Measurements from ENCODE around the gene AATK. TPM values are rescaled to one million over a fixed set of nuclear protein-coding genes. Genes with fewer than 3 reads are reported as not detected.
"Not testable (repeated sequence)": the region's sequence is repeated elsewhere in the genome, so short reads cannot be mapped to it uniquely, and the experiment has no call there.

The AATK gene
- total RNA-seq, 1 experiment from 2014 or later, result 1.1 TPM

GRCh38 chr17:81081222-81082176, 84.5 kb downstream of the AATK start:
- intact Hi-C loops (cut with micrococcal nuclease), result no loop called here
- Histone ChIP-seq H3K79me2 (ENCODE audit: low read length) (no peaks in the 10 kb centered on the region), H4K20me1 (ENCODE audit: low read length) (no peaks in the 10 kb centered on the region), H3F3A (ENCODE audit: low read length, unreplicated experiment) (no peaks in the 10 kb centered on the region), H3K4me1 (ENCODE audit: insufficient read depth, low read length) (no peaks in the 10 kb centered on the region), H3K9me2 (replicated peaks; ENCODE audit: low read length) (no peaks in the 10 kb centered on the region), H2AFZ (ENCODE audit: low read length) (no peak overlapping the region), H3K27me3 (ENCODE audit: low read length) (no peaks in the 10 kb centered on the region), H3K27ac (ENCODE audit: low read length) (no peak overlapping the region), H3K9me3 (ENCODE audit: low read length) (no peaks in the 10 kb centered on the region), H3K36me3 (ENCODE audit: low read depth, low read length) (peaks cover under 1% of the 10 kb centered on the region; the same call in 1 of the 2 replicates), H3K9ac (ENCODE audit: low read length) (no peak overlapping the region), H3K4me3 (ENCODE audit: low read length) (no peak overlapping the region), H3K4me2 (ENCODE audit: low read length) (no peak overlapping the region)
- TF ChIP-seq EZH2 (IDR thresholded peaks at IDR 0.05; ENCODE audit: low read length, unreplicated experiment), result no peak
- no peak for TF ChIP-seq EZH2phosphoT487 (IDR thresholded peaks at IDR 0.05; ENCODE audit: borderline replicate concordance, low read length)
- TF ChIP-seq, protein P1, sequence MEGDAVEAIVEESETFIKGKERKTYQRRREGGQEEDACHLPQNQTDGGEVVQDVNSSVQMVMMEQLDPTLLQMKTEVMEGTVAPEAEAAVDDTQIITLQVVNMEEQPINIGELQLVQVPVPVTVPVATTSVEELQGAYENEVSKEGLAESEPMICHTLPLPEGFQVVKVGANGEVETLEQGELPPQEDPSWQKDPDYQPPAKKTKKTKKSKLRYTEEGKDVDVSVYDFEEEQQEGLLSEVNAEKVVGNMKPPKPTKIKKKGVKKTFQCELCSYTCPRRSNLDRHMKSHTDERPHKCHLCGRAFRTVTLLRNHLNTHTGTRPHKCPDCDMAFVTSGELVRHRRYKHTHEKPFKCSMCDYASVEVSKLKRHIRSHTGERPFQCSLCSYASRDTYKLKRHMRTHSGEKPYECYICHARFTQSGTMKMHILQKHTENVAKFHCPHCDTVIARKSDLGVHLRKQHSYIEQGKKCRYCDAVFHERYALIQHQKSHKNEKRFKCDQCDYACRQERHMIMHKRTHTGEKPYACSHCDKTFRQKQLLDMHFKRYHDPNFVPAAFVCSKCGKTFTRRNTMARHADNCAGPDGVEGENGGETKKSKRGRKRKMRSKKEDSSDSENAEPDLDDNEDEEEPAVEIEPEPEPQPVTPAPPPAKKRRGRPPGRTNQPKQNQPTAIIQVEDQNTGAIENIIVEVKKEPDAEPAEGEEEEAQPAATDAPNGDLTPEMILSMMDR (conservative IDR thresholded peaks at IDR 0.05; ENCODE audit: low read depth, low read length), result no peak
- DNase-seq (no peak), ATAC-seq (no peak)
- ChIA-PET CTCF (no interaction called here), POLR2A (ENCODE audit: unreplicated experiment) (no interaction called here)
- no TSS peak for BruUV-seq (replicated peaks)

- Histone ChIP-seq H3K36me3 (ENCODE audit: low read depth, low read length) (no peaks in the 10 kb centered on the region; the same call in 1 of the 2 replicates), H4K20me1 (ENCODE audit: low read length) (no peaks in the 10 kb centered on the region), H3K9ac (ENCODE audit: low read length) (no peak overlapping the region), H3K27me3 (ENCODE audit: low read length) (no peaks in the 10 kb centered on the region), H3K4me2 (ENCODE audit: low read length) (no peak overlapping the region), H3K79me2 (ENCODE audit: low read length) (no peaks in the 10 kb centered on the region), H3K9me2 (replicated peaks; ENCODE audit: low read length) (no peaks in the 10 kb centered on the region), H3K27ac (ENCODE audit: low read length) (no peak overlapping the region), H3F3A (ENCODE audit: low read length, unreplicated experiment) (no peaks in the 10 kb centered on the region), H3K4me1 (ENCODE audit: insufficient read depth, low read length) (no peaks in the 10 kb centered on the region), H3K9me3 (ENCODE audit: low read length) (no peaks in the 10 kb centered on the region), H2AFZ (ENCODE audit: low read length) (no peak overlapping the region), H3K4me3 (ENCODE audit: low read length) (no peak overlapping the region)
- intact Hi-C loops (cut with micrococcal nuclease), result no loop called here
- TF ChIP-seq EZH2phosphoT487 (IDR thresholded peaks at IDR 0.05; ENCODE audit: borderline replicate concordance, low read length) (no peak), EZH2 (IDR thresholded peaks at IDR 0.05; ENCODE audit: low read length, unreplicated experiment) (no peak)
- TF ChIP-seq, protein P1 (conservative IDR thresholded peaks at IDR 0.05; ENCODE audit: low read depth, low read length), result no peak
- DNase-seq (no peak), ATAC-seq (no peak)
- CTCF ChIA-PET, result no interaction called here
- BruUV-seq (replicated peaks), result no TSS peak
- POLR2A ChIA-PET (ENCODE audit: unreplicated experiment), result no interaction called here
These were observed 86.0 kb downstream of the AATK start for GRCh38 chr17:81080019-81080418.

DNA sequence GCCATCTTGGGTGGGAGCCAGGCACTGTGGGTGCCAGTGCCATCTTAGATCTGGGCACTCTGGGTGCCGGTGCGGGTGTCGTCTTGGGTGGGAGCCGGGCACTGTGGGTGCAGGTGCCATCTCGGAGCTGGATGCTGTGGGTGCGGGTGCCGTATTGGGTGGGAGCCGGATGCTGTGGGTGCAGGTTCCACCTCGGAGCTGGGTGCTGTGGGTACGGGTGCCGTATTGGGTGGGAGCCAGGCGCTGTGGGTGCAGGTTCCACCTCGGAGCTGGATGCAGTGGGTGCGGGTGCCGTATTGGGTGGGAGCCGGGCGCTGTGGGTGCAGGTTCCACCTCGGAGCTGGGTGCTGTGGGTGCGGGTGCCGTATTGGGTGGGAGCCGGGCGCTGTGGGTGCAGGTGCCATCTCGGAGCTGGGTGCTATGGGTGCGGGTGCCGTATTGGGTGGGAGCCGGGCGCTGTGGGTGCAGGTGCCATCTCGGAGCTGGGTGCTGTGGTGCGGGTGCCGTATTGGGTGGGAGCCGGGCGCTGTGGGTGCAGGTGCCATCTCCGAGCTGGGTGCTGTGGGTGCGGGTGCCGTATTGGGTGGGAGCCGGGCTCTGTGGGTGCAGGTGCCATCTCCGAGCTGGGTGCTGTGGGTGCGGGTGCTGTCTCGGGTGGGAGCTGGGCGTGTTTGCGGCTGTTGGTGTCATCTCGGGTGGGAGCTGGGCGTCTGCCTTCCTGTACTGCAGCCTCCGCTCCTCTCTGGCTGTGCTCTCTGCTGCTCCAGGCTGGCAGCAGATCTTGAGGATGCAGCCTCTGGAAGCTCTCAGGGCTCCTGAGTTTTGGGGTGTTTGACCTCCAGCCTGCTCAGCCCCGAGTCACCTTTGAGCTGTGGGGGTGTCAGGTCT, 87.8 kb downstream of the AATK start:
- H2AFZ ChIP-seq (ENCODE audit: low read length); DNase-seq; H4K20me1 ChIP-seq (ENCODE audit: low read length); H3K79me2 ChIP-seq (ENCODE audit: low read length); H3K36me3 ChIP-seq (ENCODE audit: low read depth, low read length); H3K4me1 ChIP-seq (ENCODE audit: insufficient read depth, low read length); CTCF ChIA-PET; H3F3A ChIP-seq (ENCODE audit: low read length, unreplicated experiment); H3K9me3 ChIP-seq (ENCODE audit: low read length); H3K4me3 ChIP-seq (ENCODE audit: low read length); intact Hi-C loops (cut with micrococcal nuclease); H3K27ac ChIP-seq (ENCODE audit: low read length); H3K4me2 ChIP-seq (ENCODE audit: low read length); BruUV-seq (replicated peaks); H3K9ac ChIP-seq (ENCODE audit: low read length); H3K9me2 ChIP-seq (replicated peaks; ENCODE audit: low read length); POLR2A ChIA-PET (ENCODE audit: unreplicated experiment); ATAC-seq; H3K27me3 ChIP-seq (ENCODE audit: low read length): not testable (repeated sequence)
